Tibial nerve (tissue), 4 donors: ENCODE data around the gene RAB5B.

Experiments used
- CTCF ChIP-seq, 5 experiments: fragments of 200-600 bp in 3 of 5; fragments of 450-650 bp in 2 of 5; sonication (generic) in 3 of 5; IDR thresholded peaks; one replicate each; pipeline ENCODE4 v1.5.1; 2016 to 2019; ENCODE audit warnings: antibody characterized with exemption in 5 of 5, mild to moderate bottlenecking in 3 of 5, moderate library complexity in 2 of 5
- EP300 ChIP-seq, 2 donors: sonication (generic); formaldehyde crosslinking; IDR thresholded peaks; one replicate each; pipeline ENCODE4 v1.6.1; 2017; ENCODE audit warnings: antibody characterized with exemption in 2 of 2, mild to moderate bottlenecking in 1 of 2
- POLR2A ChIP-seq, 2 donors: fragments of 450-650 bp; IDR thresholded peaks; one replicate each; pipeline ENCODE4 v1.6.1; 2017; ENCODE audit warnings: antibody characterized with exemption in 2 of 2, mild to moderate bottlenecking in 2 of 2, moderate library complexity in 2 of 2

GRCh38 chr12:55946553-55946952 lies 27.3 kb upstream of the RAB5B start:
- TF ChIP-seq CTCF (IDR thresholded peaks at IDR 0.05), result no peak
- no peak for TF ChIP-seq POLR2A (IDR thresholded peaks at IDR 0.05)
- no peak for TF ChIP-seq EP300 (IDR thresholded peaks at IDR 0.05)
